Vagina (tissue), 2 donors: ENCODE data around the gene LCLAT1. TPM values are rescaled to one million over a fixed set of nuclear protein-coding genes. Genes with fewer than 3 reads are reported as not detected.

ENCODE experiments used
- DNase-seq, 2 donors: peaks; one replicate each; pipeline ENCODE4 v3.0.0-alpha.2; 2017; ENCODE audit errors: extremely low spot score in 2 of 2
- H3K27ac ChIP-seq: fragments of 200-600 bp; sonication (generic); one replicate; pipeline ENCODE4 v1.5.1; 2019
- H3K27me3 ChIP-seq: fragments of 200-600 bp; sonication (generic); one replicate; pipeline ENCODE4 v1.5.1; 2019
- H3K36me3 ChIP-seq, 2 donors: fragments of 200-600 bp; sonication (generic); one replicate each; pipeline ENCODE4 v1.5.1; 2017 to 2019
- H3K4me1 ChIP-seq: fragments of 200-600 bp; sonication (generic); one replicate; pipeline ENCODE4 v1.5.1; 2019
- H3K4me3 ChIP-seq, 2 donors: fragments of 200-600 bp; sonication (generic); 1 replicate in 1 of 2; 2 replicates in 1 of 2; pipeline ENCODE4 v1.5.1; 2016 to 2019
- H3K9me3 ChIP-seq: fragments of 200-600 bp; sonication (generic); one replicate; pipeline ENCODE4 v1.5.1; 2019
- POLR2A ChIP-seq, 2 donors: fragments of 450-650 bp; IDR thresholded peaks; one replicate each; pipeline ENCODE4 v1.6.1; 2017; ENCODE audit warnings: antibody characterized with exemption in 2 of 2, mild to moderate bottlenecking in 2 of 2, moderate library complexity in 2 of 2
- POLR2AphosphoS5 ChIP-seq, 2 donors: sonication (generic); formaldehyde crosslinking; IDR thresholded peaks; one replicate each; pipeline ENCODE4 v1.9.0; 2017; ENCODE audit warnings: antibody characterized with exemption in 2 of 2, mild to moderate bottlenecking in 2 of 2, low read depth in 1 of 2; ENCODE audit not compliant: insufficient read depth in 1 of 2
- intact Hi-C: fragments of 100-400 bp; cut with DNase I; formaldehyde crosslinking; loops from one replicate; pipeline ENCODE4 v1.15.1; 2023
- total RNA-seq: library from RNA; depleted of rRNA; stranded (reverse); fragments of >200 nt; gene quantifications from one replicate; pipeline ENCODE4 v1.2.3, GENCODE V29; 2016
- TF ChIP-seq, protein P1 (sequence below), 3 experiments: fragments of 450-650 bp in 2 of 3; fragments of 200-600 bp in 1 of 3; sonication (generic) in 1 of 3; IDR thresholded peaks; one replicate each; pipeline ENCODE4 v1.5.1; 2017 to 2019; ENCODE audit warnings: antibody characterized with exemption in 3 of 3, mild to moderate bottlenecking in 2 of 3, moderate library complexity in 2 of 3

LCLAT1 gene
- total RNA-seq, 1 donor from 2014 or later = 19.6 TPM

DNA sequence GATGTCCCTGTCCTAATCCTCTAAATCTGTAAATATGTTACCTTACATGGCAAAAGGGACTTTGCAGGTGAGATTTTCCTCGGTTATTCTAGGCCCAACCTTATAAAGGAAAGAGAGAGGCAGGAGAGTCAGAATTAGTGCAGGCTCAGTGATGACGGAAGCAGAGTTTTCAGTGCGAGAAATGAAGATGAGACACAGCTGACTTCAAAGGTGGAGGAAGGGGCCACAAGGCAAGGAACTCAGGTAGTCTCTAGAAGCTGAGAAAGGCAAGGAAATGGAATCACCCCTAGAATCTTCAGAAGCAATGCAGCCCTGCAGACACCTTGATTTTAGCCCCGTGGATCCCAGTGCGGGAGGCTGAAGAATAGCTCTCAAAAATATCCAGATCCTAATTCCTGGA lies 7.2 kb upstream of the LCLAT1 start:
- H3K27me3 ChIP-seq = no peaks in the 10 kb centered on the region
- H3K4me1 ChIP-seq = no peaks in the 10 kb centered on the region
- H3K36me3 ChIP-seq = no peaks in the 10 kb centered on the region
- intact Hi-C loops = loop anchor here (10.0 kb wide), 1 partner anchor 205 kb away; the partner anchor contains the start of gene LBH
- no peak overlapping the region for H3K27ac ChIP-seq
- H3K9me3 ChIP-seq = no peaks in the 10 kb centered on the region
- no peak overlapping the region for H3K4me3 ChIP-seq
- no peak for DNase-seq
- TF ChIP-seq POLR2AphosphoS5 (IDR thresholded peaks at IDR 0.05; ENCODE audit: insufficient read depth in 1 of 2, low read depth in 1 of 2) (no peak), POLR2A (IDR thresholded peaks at IDR 0.05) (no peak)

DNA sequence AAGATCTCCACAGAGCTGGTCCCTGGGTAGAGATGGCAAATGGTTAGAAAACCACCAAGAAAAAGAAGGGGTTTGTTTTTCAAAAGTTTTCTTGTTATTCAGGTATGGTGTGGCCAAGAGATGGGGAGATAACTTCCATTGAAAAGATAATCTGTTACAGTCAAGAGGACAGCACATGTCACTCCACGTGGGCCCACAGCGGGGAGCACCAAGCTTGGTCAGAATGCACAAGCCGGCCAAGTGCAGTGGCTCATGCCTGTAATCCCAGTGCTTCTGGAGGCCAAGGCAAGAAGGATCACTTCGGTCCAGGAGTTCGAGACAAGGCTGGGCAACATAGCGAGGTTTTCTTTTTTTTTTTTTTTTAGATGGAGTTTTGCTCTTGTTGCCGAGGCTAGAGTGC lies 6.0 kb upstream of the LCLAT1 start:
- intact Hi-C loops = loop anchor here (10.0 kb wide), 1 partner anchor 206 kb away; the partner anchor contains the start of gene LBH
- H3K9me3 ChIP-seq = no peaks in the 10 kb centered on the region
- H3K27ac ChIP-seq = no peak overlapping the region
- no peaks in the 10 kb centered on the region for H3K4me1 ChIP-seq
- no peak for DNase-seq
- no peak overlapping the region for H3K4me3 ChIP-seq
- no peaks in the 10 kb centered on the region for H3K36me3 ChIP-seq
- H3K27me3 ChIP-seq = no peaks in the 10 kb centered on the region
- TF ChIP-seq POLR2AphosphoS5 (IDR thresholded peaks at IDR 0.05; ENCODE audit: insufficient read depth in 1 of 2, low read depth in 1 of 2) (no peak), POLR2A (IDR thresholded peaks at IDR 0.05) (no peak)
- TF ChIP-seq, protein P1, sequence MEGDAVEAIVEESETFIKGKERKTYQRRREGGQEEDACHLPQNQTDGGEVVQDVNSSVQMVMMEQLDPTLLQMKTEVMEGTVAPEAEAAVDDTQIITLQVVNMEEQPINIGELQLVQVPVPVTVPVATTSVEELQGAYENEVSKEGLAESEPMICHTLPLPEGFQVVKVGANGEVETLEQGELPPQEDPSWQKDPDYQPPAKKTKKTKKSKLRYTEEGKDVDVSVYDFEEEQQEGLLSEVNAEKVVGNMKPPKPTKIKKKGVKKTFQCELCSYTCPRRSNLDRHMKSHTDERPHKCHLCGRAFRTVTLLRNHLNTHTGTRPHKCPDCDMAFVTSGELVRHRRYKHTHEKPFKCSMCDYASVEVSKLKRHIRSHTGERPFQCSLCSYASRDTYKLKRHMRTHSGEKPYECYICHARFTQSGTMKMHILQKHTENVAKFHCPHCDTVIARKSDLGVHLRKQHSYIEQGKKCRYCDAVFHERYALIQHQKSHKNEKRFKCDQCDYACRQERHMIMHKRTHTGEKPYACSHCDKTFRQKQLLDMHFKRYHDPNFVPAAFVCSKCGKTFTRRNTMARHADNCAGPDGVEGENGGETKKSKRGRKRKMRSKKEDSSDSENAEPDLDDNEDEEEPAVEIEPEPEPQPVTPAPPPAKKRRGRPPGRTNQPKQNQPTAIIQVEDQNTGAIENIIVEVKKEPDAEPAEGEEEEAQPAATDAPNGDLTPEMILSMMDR (IDR thresholded peaks at IDR 0.05) = no peak

DNA sequence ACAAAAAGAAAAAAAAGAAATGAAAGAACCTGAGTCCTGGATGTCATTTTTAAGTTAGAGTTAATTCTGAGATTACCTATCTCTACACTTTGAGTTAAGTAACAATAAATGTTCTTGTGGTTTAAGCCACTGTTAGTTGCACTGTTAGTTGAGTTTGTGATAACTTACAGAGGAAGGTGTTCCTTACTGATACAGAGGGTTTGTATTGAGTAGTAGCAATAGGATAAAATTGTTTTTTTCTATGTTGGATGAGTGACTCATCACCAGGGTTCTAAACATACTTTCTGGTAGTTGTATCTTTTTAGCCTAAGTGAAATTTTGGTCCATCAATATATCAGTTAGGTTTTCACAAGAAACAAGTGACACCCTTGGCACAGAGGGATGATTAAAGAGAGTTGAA lies 4.0 kb upstream of the LCLAT1 start:
- intact Hi-C loops = loop anchor here (10.0 kb wide), 1 partner anchor 208 kb away; the partner anchor contains the start of gene LBH
- H3K27ac ChIP-seq = no peak overlapping the region
- DNase-seq = no peak
- no peaks in the 10 kb centered on the region for H3K9me3 ChIP-seq
- H3K4me3 ChIP-seq = no peak overlapping the region
- no peaks in the 10 kb centered on the region for H3K27me3 ChIP-seq
- TF ChIP-seq POLR2AphosphoS5 (IDR thresholded peaks at IDR 0.05; ENCODE audit: insufficient read depth in 1 of 2, low read depth in 1 of 2) (no peak), POLR2A (IDR thresholded peaks at IDR 0.05) (no peak)
- TF ChIP-seq, protein P1 (IDR thresholded peaks at IDR 0.05) = no peak
- H3K36me3 ChIP-seq = no peaks in the 10 kb centered on the region
- peaks cover 14% of the 10 kb centered on the region for H3K4me1 ChIP-seq

DNA sequence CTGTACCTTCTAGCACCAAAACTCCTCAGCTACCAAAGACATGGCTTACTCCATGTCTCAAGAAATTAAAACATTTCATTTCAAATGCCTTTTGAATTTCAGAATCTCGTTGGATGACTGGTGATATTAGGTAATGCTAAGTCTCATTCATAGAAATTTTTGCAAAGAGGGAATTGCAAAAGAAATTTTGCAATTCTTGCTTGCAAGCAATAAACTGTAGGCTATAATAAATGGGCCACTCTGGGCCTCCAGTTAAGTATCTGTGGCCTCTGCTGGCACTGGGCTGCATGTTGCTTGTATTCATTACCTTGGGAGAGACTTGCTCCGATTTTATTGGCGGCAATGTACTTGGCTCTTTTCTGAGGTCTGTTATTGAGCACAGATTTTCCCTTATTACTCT lies 2.8 kb upstream of the LCLAT1 start:
- H3K27me3 ChIP-seq = no peaks in the 10 kb centered on the region
- peaks cover 20% of the 10 kb centered on the region for H3K4me1 ChIP-seq
- H3K4me3 ChIP-seq = no peak overlapping the region
- intact Hi-C loops = loop anchor here (10.0 kb wide), 1 partner anchor 209 kb away; the partner anchor contains the start of gene LBH
- DNase-seq = no peak
- TF ChIP-seq POLR2A (IDR thresholded peaks at IDR 0.05) (no peak), POLR2AphosphoS5 (IDR thresholded peaks at IDR 0.05; ENCODE audit: insufficient read depth in 1 of 2, low read depth in 1 of 2) (no peak)
- TF ChIP-seq, protein P1 (IDR thresholded peaks at IDR 0.05) = no peak
- no peaks in the 10 kb centered on the region for H3K36me3 ChIP-seq
- H3K9me3 ChIP-seq = no peaks in the 10 kb centered on the region
- H3K27ac ChIP-seq = no peak overlapping the region

DNA sequence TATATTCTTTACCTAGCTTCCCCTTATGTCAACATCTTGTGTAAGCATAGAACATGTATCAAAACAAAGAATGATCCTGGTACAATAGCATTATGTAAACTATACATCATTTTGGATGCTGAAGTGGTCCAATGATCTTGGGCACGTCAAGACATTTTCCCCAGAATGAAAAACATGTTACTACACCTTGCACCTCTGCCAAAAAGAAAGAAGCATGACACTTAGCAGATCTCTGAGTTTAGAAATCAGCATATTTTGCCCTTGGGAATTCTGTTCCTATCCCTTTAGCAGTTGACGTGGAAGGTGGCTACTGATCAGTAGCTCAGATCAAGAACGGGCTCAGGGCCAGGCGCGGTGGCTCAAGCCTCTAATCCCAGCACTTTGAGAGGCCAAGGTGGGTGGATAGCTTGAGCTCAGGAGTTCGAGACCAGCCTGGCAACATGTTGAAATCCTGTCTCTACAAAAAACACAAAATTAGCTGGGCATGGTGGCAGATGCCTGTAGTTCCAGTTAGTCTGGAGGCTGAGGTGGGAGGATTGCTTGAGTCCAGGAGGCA lies 1.7 kb upstream of the LCLAT1 start:
- peaks cover 20% of the 10 kb centered on the region for H3K4me1 ChIP-seq
- H3K9me3 ChIP-seq = no peaks in the 10 kb centered on the region
- H3K4me3 ChIP-seq = no peak overlapping the region
- intact Hi-C loops = loop anchor here (10.0 kb wide), 1 partner anchor 211 kb away; the partner anchor contains the start of gene LBH
- H3K36me3 ChIP-seq = no peaks in the 10 kb centered on the region
- H3K27ac ChIP-seq = no peak overlapping the region
- no peaks in the 10 kb centered on the region for H3K27me3 ChIP-seq
- DNase-seq = no peak
- TF ChIP-seq POLR2AphosphoS5 (IDR thresholded peaks at IDR 0.05; ENCODE audit: insufficient read depth in 1 of 2, low read depth in 1 of 2) (no peak), POLR2A (IDR thresholded peaks at IDR 0.05) (no peak)
- TF ChIP-seq, protein P1 (IDR thresholded peaks at IDR 0.05) = no peak
